Stimulated activated CD4-positive, alpha-beta T cell treated with anti-CD3 and anti-CD28 coated beads, TNF-alpha, amount 100 ng/mL, for 24 hours (primary cell): ENCODE results near the gene ALOX5.

ENCODE experiments used
- DNase-seq, 3 experiments: peaks; one replicate each; pipeline ENCODE4 v3.0.0-alpha.2; 2020; ENCODE audit warnings: low read depth in 3 of 3

The ALOX5 gene

GRCh38 chr10:45424668-45425404 is 50.8 kb downstream of the ALOX5 start:
- DNase-seq, result no peak

- no peak for DNase-seq
Measured at GRCh38 chr10:45425621-45426563, 51.9 kb downstream of the ALOX5 start.

GRCh38 chr10:45427262-45427969 is 53.4 kb downstream of the ALOX5 start:
- DNase-seq, result no peak

GRCh38 chr10:45427970-45428366 is 54.0 kb downstream of the ALOX5 start:
- no peak for DNase-seq

- no peak for DNase-seq
Measured at GRCh38 chr10:45428611-45429510, 54.8 kb downstream of the ALOX5 start.

GRCh38 chr10:45429790-45430189 is 55.8 kb downstream of the ALOX5 start:
- no peak for DNase-seq

- no peak for DNase-seq
Measured at GRCh38 chr10:45432113-45432512, 58.1 kb downstream of the ALOX5 start.

GRCh38 chr10:45432700-45433472 is 58.9 kb downstream of the ALOX5 start:
- no peak for DNase-seq

- no peak for DNase-seq
Measured at GRCh38 chr10:45433716-45434469, 59.9 kb downstream of the ALOX5 start.

- DNase-seq, result no peak
Measured at GRCh38 chr10:45437587-45438465, 63.8 kb downstream of the ALOX5 start.

- DNase-seq, result no peak
Measured at GRCh38 chr10:45438466-45439090, 64.6 kb downstream of the ALOX5 start.

- no peak for DNase-seq
Measured at GRCh38 chr10:45439365-45439764, 65.3 kb downstream of the ALOX5 start.

- DNase-seq, result no peak
Measured at GRCh38 chr10:45439873-45440272, 65.9 kb downstream of the ALOX5 start.

GRCh38 chr10:45440511-45441062 is 66.6 kb downstream of the ALOX5 start:
- no peak for DNase-seq

GRCh38 chr10:45441239-45442190 is 67.5 kb downstream of the ALOX5 start:
- no peak for DNase-seq

GRCh38 chr10:45442251-45442650 is 68.2 kb downstream of the ALOX5 start:
- no peak for DNase-seq

- DNase-seq, result no peak
Measured at GRCh38 chr10:45442662-45443061, 68.6 kb downstream of the ALOX5 start.
